ENCODE measurements around the gene SRSF4. TPM values are rescaled to one million over a fixed set of nuclear protein-coding genes. Genes with fewer than 3 reads are reported as not detected.
A peak's percentile ranks its signal among the peaks of the same experiment; 100 is the strongest.

Gene SRSF4
- total RNA-seq, 1 donor: 27.9 TPM

GRCh38 chr1:29148656-29149491 is 32.8 kb downstream of the SRSF4 start:
- no peaks in the 10 kb centered on the region for H3K27me3 ChIP-seq (ENCODE audit: insufficient read depth, low read length)
- DNase-seq (ENCODE audit: insufficient read length, low spot score, missing footprints): no peak
- no peak overlapping the region for H3K4me3 ChIP-seq (ENCODE audit: insufficient read depth, low read length)
- no peak overlapping the region for H2AFZ ChIP-seq (ENCODE audit: low read length)
- peaks cover 30% of the 10 kb centered on the region for H3K4me1 ChIP-seq (ENCODE audit: insufficient read depth, low read length)
- peaks cover 21% of the 10 kb centered on the region for H3K79me2 ChIP-seq (ENCODE audit: insufficient read depth, low read length)
- no peaks in the 10 kb centered on the region for H3K9me3 ChIP-seq (ENCODE audit: low read depth, low read length)
- H4K20me1 ChIP-seq (ENCODE audit: insufficient read depth, low read length): peaks cover 8% of the 10 kb centered on the region
- H3K4me2 ChIP-seq (ENCODE audit: insufficient read depth, low read length): no peak overlapping the region
- no peak for TF ChIP-seq CTCF (IDR thresholded peaks at IDR 0.05; ENCODE audit: extremely low read depth, low read depth, low read length)
- H3K36me3 ChIP-seq (ENCODE audit: insufficient read depth, low read length): peaks cover 64% of the 10 kb centered on the region
- peak overlapping the region; percentile 94 for H3K27ac ChIP-seq (ENCODE audit: low read depth, low read length)

- peak overlapping the region; percentile 94 for H3K27ac ChIP-seq (ENCODE audit: low read depth, low read length)
- H2AFZ ChIP-seq (ENCODE audit: low read length): no peak overlapping the region
- peaks cover 1% of the 10 kb centered on the region for H4K20me1 ChIP-seq (ENCODE audit: insufficient read depth, low read length)
- H3K79me2 ChIP-seq (ENCODE audit: insufficient read depth, low read length): peaks cover 5% of the 10 kb centered on the region
- peak overlapping the region; percentile 43 for H3K4me2 ChIP-seq (ENCODE audit: insufficient read depth, low read length)
- no peak overlapping the region for H3K4me3 ChIP-seq (ENCODE audit: insufficient read depth, low read length)
- no peaks in the 10 kb centered on the region for H3K27me3 ChIP-seq (ENCODE audit: insufficient read depth, low read length)
- no peaks in the 10 kb centered on the region for H3K9me3 ChIP-seq (ENCODE audit: low read depth, low read length)
- H3K4me1 ChIP-seq (ENCODE audit: insufficient read depth, low read length): peaks cover 30% of the 10 kb centered on the region
- DNase-seq (ENCODE audit: insufficient read length, low spot score, missing footprints): peak; percentile 93
- peaks cover 36% of the 10 kb centered on the region for H3K36me3 ChIP-seq (ENCODE audit: insufficient read depth, low read length)
- TF ChIP-seq CTCF (IDR thresholded peaks at IDR 0.05; ENCODE audit: extremely low read depth, low read depth, low read length): no peak
These were observed 35.8 kb downstream of the SRSF4 start for GRCh38 chr1:29145739-29146437.

- H3K4me3 ChIP-seq (ENCODE audit: insufficient read depth, low read length): no peak overlapping the region
- DNase-seq (ENCODE audit: insufficient read length, low spot score, missing footprints): no peak
- no peak for TF ChIP-seq CTCF (IDR thresholded peaks at IDR 0.05; ENCODE audit: extremely low read depth, low read depth, low read length)
- H3K4me1 ChIP-seq (ENCODE audit: insufficient read depth, low read length): peaks cover 30% of the 10 kb centered on the region
- H3K36me3 ChIP-seq (ENCODE audit: insufficient read depth, low read length): peaks cover 22% of the 10 kb centered on the region
- no peak overlapping the region for H2AFZ ChIP-seq (ENCODE audit: low read length)
- H3K9me3 ChIP-seq (ENCODE audit: low read depth, low read length): no peaks in the 10 kb centered on the region
- H3K27ac ChIP-seq (ENCODE audit: low read depth, low read length): no peak overlapping the region
- no peaks in the 10 kb centered on the region for H4K20me1 ChIP-seq (ENCODE audit: insufficient read depth, low read length)
- no peak overlapping the region for H3K4me2 ChIP-seq (ENCODE audit: insufficient read depth, low read length)
- no peaks in the 10 kb centered on the region for H3K79me2 ChIP-seq (ENCODE audit: insufficient read depth, low read length)
- H3K27me3 ChIP-seq (ENCODE audit: insufficient read depth, low read length): no peaks in the 10 kb centered on the region
These were observed 37.5 kb downstream of the SRSF4 start for GRCh38 chr1:29144178-29144577.

- Histone ChIP-seq H3K36me3 (ENCODE audit: insufficient read depth, low read length) (peaks cover 8% of the 10 kb centered on the region), H3K4me2 (ENCODE audit: insufficient read depth, low read length) (no peak overlapping the region), H3K79me2 (ENCODE audit: insufficient read depth, low read length) (no peaks in the 10 kb centered on the region), H3K4me1 (ENCODE audit: insufficient read depth, low read length) (peaks cover 24% of the 10 kb centered on the region), H3K27me3 (ENCODE audit: insufficient read depth, low read length) (no peaks in the 10 kb centered on the region), H2AFZ (ENCODE audit: low read length) (no peak overlapping the region), H3K4me3 (ENCODE audit: insufficient read depth, low read length) (no peak overlapping the region), H3K9me3 (ENCODE audit: low read depth, low read length) (no peaks in the 10 kb centered on the region), H3K27ac (ENCODE audit: low read depth, low read length) (no peak overlapping the region), H4K20me1 (ENCODE audit: insufficient read depth, low read length) (no peaks in the 10 kb centered on the region)
- TF ChIP-seq CTCF (IDR thresholded peaks at IDR 0.05; ENCODE audit: extremely low read depth, low read depth, low read length): no peak
- DNase-seq (ENCODE audit: insufficient read length, low spot score, missing footprints): no peak
These were observed 39.0 kb downstream of the SRSF4 start for GRCh38 chr1:29142714-29143113.

Measured in osteoblast (primary cell).